ENCODE measurements around the gene CDH4.

- TF ChIP-seq CTCF (IDR thresholded peaks at IDR 0.05; ENCODE audit: insufficient read depth, low read length, poor library complexity, severe bottlenecking) (no peak), EZH2phosphoT487 (conservative IDR thresholded peaks at IDR 0.05; ENCODE audit: low read length) (no peak)
Observed at GRCh38 chr20:61978491-61978890, 726.4 kb downstream of the CDH4 start.
